ENCODE measurements around the gene AOC1.
"Not testable (repeated sequence)": the region's sequence is repeated elsewhere in the genome, so short reads cannot be mapped to it uniquely, and the experiment has no call there.

AOC1 gene, protein sequence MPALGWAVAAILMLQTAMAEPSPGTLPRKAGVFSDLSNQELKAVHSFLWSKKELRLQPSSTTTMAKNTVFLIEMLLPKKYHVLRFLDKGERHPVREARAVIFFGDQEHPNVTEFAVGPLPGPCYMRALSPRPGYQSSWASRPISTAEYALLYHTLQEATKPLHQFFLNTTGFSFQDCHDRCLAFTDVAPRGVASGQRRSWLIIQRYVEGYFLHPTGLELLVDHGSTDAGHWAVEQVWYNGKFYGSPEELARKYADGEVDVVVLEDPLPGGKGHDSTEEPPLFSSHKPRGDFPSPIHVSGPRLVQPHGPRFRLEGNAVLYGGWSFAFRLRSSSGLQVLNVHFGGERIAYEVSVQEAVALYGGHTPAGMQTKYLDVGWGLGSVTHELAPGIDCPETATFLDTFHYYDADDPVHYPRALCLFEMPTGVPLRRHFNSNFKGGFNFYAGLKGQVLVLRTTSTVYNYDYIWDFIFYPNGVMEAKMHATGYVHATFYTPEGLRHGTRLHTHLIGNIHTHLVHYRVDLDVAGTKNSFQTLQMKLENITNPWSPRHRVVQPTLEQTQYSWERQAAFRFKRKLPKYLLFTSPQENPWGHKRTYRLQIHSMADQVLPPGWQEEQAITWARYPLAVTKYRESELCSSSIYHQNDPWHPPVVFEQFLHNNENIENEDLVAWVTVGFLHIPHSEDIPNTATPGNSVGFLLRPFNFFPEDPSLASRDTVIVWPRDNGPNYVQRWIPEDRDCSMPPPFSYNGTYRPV

GRCh38 chr7:150852371-150852905 lies at the start of gene AOC1:
Gene AOC1 (plus strand): TSS chr7:150852517. CDS start chr7:150856471, 3,954 bp downstream.
- peak; percentile 34 for DNase-seq

GRCh38 chr7:150803161-150803860 lies 49.0 kb upstream of the AOC1 start:
- no peak for DNase-seq

GRCh38 chr7:150804802-150805201 lies 47.5 kb upstream of the AOC1 start:
- DNase-seq, result no peak

DNA sequence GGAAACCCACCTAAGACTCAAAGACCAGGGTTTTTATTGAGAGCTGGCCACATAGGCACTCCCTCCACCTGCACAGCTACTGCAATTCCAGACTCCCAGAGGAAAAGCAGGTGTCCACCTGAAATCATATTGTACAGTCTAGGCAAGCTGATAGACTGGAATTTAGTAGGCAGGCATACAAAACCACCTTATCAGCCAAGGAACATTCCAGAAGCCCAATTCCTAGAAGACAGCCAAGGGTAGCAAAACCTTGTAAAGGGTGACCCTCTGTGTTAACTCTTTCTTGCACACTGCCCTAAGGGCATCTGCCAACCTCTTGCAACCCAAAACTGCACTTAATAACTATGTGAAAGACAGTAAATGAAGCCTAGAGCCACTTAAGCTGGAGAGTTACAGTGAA lies 46.5 kb upstream of the AOC1 start:
- no peak for DNase-seq

DNA sequence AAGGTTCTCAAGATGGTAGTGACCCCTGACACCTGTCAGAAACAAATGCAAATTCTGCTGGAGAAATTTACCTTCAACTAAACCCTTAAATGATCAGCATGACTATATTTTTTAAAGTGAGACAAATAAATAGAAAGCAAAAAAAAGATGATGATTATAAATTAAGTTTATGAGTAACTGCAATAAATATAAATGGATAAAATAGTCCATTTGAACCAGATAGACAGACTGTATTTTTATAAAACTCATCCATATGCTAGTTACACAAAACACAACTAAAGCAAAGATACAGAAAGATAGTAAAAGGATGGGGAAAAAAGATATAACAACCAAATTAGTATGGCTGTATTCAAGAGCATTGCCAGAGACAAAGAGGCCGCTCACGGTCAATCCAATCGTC lies 45.9 kb upstream of the AOC1 start:
- DNase-seq, result no peak

DNA sequence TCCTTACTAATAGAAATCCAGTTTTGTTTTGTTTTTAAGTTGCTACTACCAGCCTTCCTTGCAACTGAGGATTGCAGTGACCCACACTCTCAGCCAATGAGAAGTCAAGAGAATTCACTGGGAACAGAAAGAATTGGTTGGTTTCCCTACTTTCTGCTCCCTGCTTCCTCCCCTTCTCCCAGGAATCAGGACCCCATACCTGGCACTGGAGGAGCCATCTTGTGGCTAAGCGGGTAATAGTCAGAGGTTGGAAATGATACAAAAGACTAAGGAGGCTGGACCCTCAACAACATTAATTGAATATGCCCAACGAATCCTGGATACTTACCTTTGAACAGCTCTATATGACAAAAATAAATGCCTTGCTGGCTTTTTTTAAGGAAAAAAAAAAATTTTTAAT lies 45.5 kb upstream of the AOC1 start:
- DNase-seq, result no peak

DNA sequence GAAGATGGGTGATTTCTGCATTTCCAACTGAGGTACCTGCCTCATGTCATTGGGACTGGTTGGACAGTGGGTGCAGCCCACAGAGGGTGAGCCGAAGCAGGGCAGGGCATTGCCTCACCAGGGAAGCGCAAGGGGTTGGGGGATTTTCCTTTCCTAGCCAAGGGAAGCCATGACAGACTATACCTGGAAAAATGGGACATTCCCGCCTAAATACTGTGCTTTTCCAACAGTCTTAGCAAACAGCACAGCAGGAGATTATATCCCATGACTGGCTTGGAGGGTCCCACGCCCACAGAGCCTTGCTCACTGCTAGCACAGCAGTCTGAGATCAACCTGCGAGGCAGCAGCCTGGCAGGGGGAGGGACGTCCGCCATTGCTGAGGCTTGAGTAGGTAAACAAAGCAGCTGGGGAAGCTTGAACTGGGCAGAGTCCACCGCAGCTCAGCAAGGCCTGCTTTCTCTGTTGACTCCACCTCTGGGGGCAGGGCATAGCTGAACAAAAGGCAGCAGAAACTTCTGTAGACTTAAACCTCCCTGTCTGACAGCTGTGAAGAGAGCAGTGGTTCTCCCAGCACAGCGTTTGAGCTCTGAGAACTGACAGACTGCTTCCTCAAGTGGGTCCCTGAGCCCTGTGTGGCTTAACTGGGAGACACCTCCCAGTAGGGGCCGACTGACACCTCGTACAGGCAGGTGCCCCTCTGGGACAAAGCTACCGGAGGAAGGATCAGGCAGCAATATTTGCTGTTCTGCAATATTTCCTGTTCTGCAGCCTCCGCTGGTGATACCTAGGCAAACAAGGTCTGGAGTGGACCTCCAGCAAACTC lies 44.5 kb upstream of the AOC1 start:
- not testable (repeated sequence) for DNase-seq

DNA sequence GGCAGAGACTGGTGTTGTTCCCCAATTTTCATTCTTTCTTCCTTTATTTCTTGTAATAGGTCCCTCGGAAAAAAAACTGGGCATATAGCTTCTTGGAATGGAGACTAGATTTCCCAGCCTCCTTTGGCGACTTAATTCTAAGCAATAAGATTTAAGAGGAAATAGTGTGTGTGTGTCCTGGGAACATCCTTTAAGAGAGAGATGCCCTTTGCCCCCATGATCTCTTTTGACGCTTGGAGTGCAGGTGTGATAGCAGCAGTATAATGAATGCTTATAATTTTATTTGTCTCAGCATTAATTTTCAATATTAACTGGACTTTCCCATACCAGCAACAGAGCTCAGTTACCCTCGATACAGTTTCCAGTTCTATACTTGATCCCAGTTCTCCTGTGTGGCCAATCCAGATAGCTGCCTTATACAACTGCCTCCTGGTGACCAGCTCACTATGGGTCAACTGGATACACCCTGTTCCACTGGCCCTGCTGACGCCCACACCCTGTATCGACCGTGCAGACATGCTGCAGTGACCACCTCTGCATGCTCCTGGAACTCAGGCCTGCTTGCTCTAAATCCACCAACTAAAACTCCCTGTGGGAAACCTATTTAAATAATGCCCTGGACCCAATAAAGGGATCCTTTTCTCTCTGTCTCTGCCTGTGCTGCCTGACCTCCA lies 37.9 kb upstream of the AOC1 start:
- DNase-seq, result no peak

DNA sequence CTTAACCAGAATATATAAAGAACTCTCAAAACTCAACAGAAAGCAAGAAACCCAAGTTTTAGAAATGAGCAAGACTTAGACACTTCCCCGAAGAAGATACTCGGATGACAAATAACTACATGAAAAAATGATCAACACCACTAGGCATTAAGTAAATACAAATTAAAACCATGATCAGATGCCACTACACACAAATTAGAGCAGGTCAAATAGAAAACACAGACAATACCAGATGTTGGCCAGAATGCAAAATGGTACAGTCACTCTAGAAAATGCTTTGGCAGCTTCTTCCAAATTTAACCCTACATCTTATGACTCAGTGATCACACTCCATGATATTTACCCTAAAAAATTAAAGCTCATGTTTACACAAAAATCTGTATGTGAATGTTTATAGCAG lies 33.3 kb upstream of the AOC1 start:
- DNase-seq, result no peak

DNA sequence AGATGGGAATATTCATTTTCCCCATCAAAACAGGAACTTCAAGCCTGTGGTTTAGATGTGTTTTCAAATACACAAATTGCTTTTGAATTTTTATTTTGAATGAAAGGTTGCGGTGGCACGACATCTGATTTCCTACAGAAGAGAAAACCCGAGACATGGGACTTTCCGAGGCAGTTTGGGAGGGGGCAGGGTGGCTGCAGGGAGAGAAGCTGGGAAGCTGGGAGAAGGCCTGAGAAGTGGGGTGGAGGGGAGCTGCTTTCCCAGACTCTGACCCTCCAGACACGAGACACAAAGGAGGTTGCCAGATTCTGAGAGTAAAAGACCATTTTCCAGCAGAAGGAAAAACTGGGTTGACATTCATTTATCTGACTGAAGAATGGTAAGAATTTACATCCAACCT lies 32.2 kb upstream of the AOC1 start:
- DNase-seq, result no peak

DNA sequence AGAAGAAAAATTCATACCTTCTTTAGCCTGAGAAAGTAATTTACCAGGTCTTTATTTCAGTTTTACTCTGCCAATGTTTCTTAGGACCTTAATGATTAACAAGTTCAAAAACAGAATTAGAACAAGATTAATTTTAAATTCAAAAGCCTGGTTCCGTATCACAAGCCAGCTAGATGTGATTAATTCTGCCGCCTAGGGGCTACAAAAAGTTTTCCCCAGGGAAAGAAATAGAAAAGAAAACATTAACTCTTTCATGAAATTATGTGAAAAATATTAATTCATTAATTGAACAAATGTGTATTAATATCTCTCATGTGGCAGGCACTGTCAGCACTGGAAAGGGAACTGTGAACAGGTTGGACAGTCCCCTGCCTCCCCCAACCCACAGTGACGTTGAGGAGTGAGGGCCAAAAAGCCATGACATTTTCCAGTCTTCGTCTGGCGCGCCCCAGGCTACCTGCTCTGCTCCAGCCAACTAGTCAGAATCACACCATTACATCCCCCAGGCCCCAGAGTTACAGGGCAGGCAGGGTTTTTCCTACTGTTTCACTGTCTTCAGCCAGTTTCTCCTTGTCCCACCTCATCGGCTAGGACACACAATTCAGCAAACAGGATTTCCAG lies 31.6 kb upstream of the AOC1 start:
- DNase-seq, result no peak

DNA sequence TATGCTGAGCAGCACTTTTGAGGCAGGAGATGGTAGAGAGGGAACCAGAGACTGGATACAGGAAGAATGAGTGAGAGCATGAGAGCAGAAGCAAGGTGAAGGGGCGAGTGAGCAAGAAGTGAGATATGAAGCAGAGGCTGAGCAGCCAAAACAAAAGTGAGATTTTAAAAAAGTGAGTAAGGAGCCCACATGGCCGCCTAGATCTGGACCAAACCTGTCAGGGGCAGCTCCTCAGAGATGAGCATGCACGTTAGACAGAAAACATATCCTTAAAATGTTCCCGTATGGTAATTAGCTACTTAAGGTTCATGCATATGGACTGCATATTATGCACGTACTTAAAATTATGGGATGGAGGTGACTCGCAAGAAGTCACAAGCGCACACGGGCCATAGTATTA lies 29.3 kb upstream of the AOC1 start:
- DNase-seq, result no peak

GRCh38 chr7:150823484-150824126 lies 28.7 kb upstream of the AOC1 start:
- no peak for DNase-seq

GRCh38 chr7:150824379-150825177 lies 27.7 kb upstream of the AOC1 start:
- DNase-seq, result peak; percentile 58

- DNase-seq, result no peak
These were observed 26.1 kb upstream of the AOC1 start for GRCh38 chr7:150826061-150826849.

GRCh38 chr7:150828384-150828783 lies 23.9 kb upstream of the AOC1 start:
- DNase-seq, result no peak

DNA sequence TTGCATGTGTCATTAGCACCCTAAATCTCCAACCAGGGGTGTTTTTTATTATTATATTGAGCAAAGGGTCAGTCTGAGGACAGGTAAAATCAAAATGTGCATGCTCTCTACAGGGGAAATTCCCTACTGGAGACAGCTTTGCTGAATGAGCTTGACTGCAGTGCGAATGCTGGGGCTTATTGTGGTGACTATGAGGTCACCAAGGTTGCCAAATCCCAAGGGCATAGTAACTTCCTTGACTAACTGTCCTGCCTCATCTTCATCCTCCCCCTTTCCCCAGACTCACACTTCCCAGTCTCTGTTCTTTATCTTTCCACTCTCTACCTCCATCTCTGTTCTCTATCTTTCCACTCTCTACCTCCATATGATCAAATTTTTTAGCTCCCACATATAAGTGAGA lies 22.9 kb upstream of the AOC1 start:
- no peak for DNase-seq

- no peak for DNase-seq
These were observed 21.4 kb upstream of the AOC1 start for GRCh38 chr7:150830937-150831336.

DNA sequence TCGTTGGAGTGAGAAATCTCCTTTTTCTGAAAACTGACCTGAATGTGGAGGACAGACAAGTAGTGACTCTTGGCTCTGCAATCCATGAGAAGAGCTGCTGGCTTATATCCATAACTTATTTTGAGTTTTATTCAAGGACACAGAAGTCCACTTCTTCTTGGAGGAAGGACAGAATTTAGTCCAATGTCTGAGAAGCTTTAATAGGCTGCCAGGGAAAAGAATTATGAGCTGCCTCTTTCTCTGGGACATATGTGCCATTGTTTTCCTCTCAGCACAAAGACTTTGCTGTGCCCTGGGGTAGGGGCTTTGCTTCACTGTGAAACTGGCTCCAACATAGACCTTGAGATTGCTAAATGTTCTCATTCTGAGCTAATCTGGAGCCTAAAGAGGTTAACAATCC lies 20.5 kb upstream of the AOC1 start:
- no peak for DNase-seq
